Measurements from ENCODE around the gene CCND1. TPM values are rescaled to one million over a fixed set of nuclear protein-coding genes. Genes with fewer than 3 reads are reported as not detected.

Gene CCND1
- total and polyA plus RNA-seq, 9 of the 15 experiments (the other 6 are each of a cell fraction or from before 2014, with no cell fraction given), result 0.04 to 23.3 (median 3.8) TPM

DNA sequence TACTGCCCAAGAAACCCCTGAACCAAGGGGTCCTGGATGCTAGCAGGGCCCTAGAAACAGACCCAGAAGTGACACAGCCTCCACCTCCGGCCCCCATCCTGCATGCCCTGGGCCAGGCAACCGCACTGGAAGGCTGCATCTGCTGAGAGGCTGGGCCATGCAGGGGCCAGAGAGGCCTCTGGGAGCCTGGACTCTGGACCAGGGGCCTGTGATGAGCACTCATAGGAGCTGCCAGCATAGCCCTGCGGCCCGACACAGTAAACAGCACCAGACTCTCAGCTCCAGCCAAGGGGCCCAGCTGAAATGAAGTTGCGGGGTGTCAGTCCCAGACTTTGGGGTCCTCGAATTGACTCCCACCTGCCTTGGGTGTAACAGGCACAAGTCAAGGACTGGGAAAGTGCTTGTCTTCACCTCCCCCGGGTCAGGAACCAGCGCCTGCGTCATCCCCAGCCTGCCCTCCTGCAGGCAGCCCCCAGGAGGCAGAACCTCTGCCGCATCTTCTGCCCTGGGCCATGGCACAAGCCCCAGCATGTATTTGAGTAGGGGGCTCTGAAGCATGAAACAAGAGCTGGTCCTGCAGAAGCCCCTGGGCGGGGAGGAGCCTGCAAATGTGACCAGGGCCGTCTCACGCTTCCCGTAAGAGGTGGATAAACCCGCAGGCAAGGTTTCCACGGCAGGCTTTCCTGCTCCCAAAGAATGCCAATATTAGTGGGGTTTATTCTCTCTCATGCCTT, 25.2 kb upstream of the CCND1 start:
- ChIA-PET POLR2A (interaction anchor here (0.6 kb wide), 1 partner anchor 13 kb away, joined by 3 read pairs; no protein-coding TSS in a partner anchor), CTCF (ENCODE audit: low intra/inter-chr PET ratio) (no interaction called here)
- Histone ChIP-seq H3K79me2 (ENCODE audit: control insufficient read depth, insufficient read depth, low read length) (no peaks in the 10 kb centered on the region), H3K4me3 (no peak overlapping the region), H3K27ac (ENCODE audit: extremely low read depth, low read depth, low read length) (no peak overlapping the region), H3K9ac (ENCODE audit: insufficient read depth in 1 of 2, low read depth in 2 of 2, low read length in 2 of 2) (no peak overlapping the region), H3K27me3 (ENCODE audit: control insufficient read depth in 2 of 2, insufficient read depth in 2 of 2, low read length in 2 of 2) (peaks cover 22 to 48% of the 10 kb centered on the region in 2 experiments; a peak in 4 of 5 replicates), H3K9me1 (ENCODE audit: control insufficient read depth, insufficient read depth, low read length) (no peaks in the 10 kb centered on the region), H3K4me2 (ENCODE audit: insufficient read depth, low read length) (no peak overlapping the region), H3K4me1 (replicated peaks in 1 of 2; ENCODE audit: control insufficient read depth in 2 of 2, insufficient read depth in 2 of 2, low read length in 2 of 2) (no peaks in the 10 kb centered on the region), H4K20me1 (replicated peaks; ENCODE audit: control insufficient read depth, insufficient read depth, low read length) (no peaks in the 10 kb centered on the region), H2AFZ (ENCODE audit: low read depth, low read length) (no peak overlapping the region), H3K9me3 (replicated peaks; ENCODE audit: control insufficient read depth, insufficient read depth, low read depth, low read length) (no peaks in the 10 kb centered on the region), H3K36me3 (ENCODE audit: control insufficient read depth, insufficient read depth, low read length) (no peaks in the 10 kb centered on the region)
- no TSS peak for BruUV-seq (replicated peaks)
- TF ChIP-seq NCOA1 (IDR thresholded peaks at IDR 0.05; ENCODE audit: low read depth), result no peak
- TF ChIP-seq ESRRB (CRISPR knock-in tag; IDR thresholded peaks at IDR 0.05; ENCODE audit: borderline replicate concordance), result no peak
- no peak for TF ChIP-seq CEBPG (CRISPR knock-in tag; IDR thresholded peaks at IDR 0.05)
- TF ChIP-seq CEBPG (tag; conservative IDR thresholded peaks at IDR 0.05 in 1 of 2, IDR thresholded peaks at IDR 0.05 in 1 of 2), result no peak
- TF ChIP-seq ELF2 (CRISPR knock-in tag; IDR thresholded peaks at IDR 0.05), result no peak
- TF ChIP-seq, protein P1, sequence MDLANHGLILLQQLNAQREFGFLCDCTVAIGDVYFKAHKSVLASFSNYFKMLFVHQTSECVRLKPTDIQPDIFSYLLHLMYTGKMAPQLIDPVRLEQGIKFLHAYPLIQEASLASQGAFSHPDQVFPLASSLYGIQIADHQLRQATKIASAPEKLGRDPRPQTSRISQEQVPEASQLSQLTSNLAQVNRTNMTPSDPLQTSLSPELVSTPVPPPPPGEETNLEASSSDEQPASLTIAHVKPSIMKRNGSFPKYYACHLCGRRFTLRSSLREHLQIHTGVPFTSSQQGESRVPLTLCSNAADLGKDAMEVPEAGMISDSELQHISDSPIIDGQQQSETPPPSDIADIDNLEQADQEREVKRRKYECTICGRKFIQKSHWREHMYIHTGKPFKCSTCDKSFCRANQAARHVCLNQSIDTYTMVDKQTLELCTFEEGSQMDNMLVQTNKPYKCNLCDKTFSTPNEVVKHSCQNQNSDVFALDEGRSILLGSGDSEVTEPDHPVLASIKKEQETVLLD (IDR thresholded peaks at IDR 0.05), result no peak
- TF ChIP-seq ILF3 (IDR thresholded peaks at IDR 0.05; ENCODE audit: borderline replicate concordance), result no peak
- no peak for TF ChIP-seq ZNF668 (CRISPR knock-in tag; IDR thresholded peaks at IDR 0.05)
- ATAC-seq (no peak), DNase-seq (ENCODE audit: extremely low read depth in 1 of 4, low spot score in 3 of 4) (no peak), FAIRE-seq (no peak)
- in situ Hi-C loops (cut with MboI) (no loop called here), intact Hi-C loops (cut with micrococcal nuclease) (no loop called here)
- 5% methylated on average over 13 of the region's 16 CpGs for WGBS (ENCODE audit: insufficient coverage, low coverage, missing lambda C conversion rate)
